Activated T-helper 9 cell treated with anti-CD3 and anti-CD28 coated beads, Interleukin-2, amount 50 U/mL, for 16 hours (primary cell): ENCODE data around the gene DTD1.

Source experiments
- DNase-seq: peaks from one replicate; pipeline ENCODE4 v3.0.0-alpha.2; 2020; ENCODE audit warnings: low read depth

The DTD1 gene

GRCh38 chr20:18587665-18588573 lies at the start of gene DTD1:
DTD1 (plus strand) TSS chr20:18588054; CDS start chr20:18588073, 19 bp downstream.
- peak; percentile 80 for DNase-seq

GRCh38 chr20:18541741-18542140 lies 46.1 kb upstream of the DTD1 start:
- DNase-seq: no peak

- DNase-seq: no peak
Measured at GRCh38 chr20:18543216-18543615, 44.6 kb upstream of the DTD1 start.

GRCh38 chr20:18543932-18544331 lies 43.9 kb upstream of the DTD1 start:
- DNase-seq: no peak

- no peak for DNase-seq
Measured at GRCh38 chr20:18545566-18545965, 42.3 kb upstream of the DTD1 start.

DNA sequence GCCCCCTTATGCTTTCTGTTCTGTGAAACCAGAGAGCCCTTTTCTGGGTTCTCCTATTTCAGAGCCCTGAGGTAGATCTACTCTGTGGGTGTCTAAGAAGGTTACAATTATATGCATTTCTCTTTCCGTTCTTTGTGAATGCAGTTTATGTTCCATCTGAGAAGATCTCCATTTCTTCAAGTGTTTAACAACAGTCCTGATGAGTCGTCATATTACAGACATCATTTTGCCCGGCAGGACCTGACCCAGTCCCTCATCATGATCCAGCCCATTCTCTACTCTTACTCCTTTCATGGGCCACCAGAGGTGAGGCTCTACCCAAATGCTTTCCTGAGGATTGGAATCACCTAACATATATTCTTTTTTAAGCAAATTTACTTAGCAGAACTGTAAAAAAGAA lies 39.4 kb upstream of the DTD1 start:
- no peak for DNase-seq

- no peak for DNase-seq
Measured at GRCh38 chr20:18553746-18554145, 34.1 kb upstream of the DTD1 start.

DNA sequence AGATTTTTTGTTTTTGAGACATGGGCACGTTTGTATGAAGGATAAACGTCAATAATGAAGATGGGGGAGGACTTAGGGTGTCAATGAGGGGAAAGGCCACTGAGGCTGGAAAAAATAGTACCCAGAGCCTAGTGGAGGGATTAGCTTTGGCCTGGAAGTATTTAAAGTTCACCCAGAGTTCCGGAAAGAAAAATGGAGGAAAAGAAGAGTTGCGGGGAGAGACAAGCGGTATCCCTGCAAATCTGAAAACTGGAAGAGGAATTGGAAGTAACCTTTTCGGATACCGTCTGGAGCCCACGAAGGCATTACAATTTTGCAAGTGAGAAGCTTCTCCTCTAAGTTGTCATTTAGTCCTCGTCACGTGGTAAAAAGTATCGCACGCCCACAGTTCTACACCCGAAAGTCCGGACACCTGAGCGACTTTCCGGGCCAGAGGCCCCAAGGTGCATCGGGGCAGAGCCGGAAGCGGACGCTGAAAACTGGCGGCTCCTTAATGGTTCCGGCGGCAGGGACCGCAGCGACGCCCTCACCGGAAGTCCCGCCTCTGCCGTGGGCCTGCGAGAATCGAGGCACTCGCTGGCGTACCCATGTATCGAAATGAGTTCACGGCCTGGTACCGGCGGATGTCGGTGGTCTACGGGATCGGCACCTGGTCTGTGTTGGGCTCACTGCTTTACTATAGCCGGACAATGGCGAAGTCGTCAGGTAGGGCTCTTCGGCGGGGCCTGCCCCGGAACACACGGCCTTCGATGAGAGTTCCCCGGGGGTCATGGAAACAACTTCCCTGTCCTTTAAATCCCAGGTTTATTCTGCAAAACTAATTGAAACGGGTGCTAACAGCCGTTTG lies 20.7 kb upstream of the DTD1 start, which contains the start of gene SMIM26:
TSS of gene SMIM26 (plus strand) at position 541 of the 847 bp plus-strand sequence. CDS start at position 588, 47 bp downstream.
- peak; percentile 90 for DNase-seq

DNA sequence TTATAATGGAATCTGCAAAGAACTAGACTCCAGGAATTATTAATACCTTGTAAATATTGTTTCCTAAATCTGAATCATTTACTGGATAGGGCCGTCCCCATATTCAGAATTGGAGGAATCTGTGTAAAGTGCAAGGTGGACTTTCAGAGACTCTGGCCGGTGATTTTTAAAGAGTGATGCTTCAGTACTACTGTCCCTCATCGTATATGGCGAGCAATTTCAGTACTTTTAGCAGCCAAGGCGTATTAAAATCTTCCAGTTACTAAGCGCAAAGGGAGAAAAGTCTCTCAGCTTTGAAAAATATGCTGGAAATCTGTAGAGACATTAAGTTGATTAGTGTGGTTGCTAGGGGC lies 20.1 kb upstream of the DTD1 start:
- no peak for DNase-seq

GRCh38 chr20:18571009-18571408 lies 16.8 kb upstream of the DTD1 start:
- DNase-seq: no peak

DNA sequence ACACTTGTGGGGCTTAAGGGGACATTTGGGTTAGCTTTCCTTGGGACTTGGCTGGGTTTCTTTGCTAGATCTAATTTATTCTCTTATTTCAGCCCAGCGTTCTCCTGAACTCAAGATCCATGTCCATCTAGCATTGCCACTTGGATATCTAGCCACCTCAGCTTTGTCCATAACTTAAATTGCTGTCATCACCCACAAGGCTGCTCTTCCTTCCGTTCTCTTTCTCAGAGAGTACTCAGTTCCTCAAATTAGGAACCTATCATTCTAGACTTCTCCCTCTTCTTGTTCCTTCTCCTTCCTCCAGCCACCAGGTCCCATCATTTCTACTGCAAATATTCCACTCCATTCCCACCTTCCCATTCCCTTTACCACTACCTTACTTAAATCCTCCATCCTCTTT lies 16.3 kb upstream of the DTD1 start:
- DNase-seq: no peak

GRCh38 chr20:18577942-18578341 lies 9.9 kb upstream of the DTD1 start:
- DNase-seq: no peak

DNA sequence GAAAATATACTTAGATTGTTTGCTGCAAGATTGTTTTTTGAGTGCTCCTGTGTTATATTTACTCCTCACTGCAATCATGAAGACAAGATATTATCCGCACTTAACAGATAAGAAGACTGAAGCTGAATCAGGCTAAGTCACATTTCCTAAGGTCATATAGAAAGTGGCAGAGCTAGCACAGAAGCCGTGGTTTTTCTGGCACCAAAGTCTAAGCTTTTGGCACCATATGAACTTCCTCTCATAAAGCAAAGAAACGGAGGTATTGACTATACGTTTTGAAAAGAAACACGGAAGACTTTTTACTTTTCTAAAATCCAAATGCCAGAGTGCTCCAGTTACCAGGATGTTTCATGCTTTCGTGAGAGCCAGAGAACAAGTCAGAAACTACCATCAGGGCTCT lies 9.3 kb upstream of the DTD1 start:
- DNase-seq: no peak

DNA sequence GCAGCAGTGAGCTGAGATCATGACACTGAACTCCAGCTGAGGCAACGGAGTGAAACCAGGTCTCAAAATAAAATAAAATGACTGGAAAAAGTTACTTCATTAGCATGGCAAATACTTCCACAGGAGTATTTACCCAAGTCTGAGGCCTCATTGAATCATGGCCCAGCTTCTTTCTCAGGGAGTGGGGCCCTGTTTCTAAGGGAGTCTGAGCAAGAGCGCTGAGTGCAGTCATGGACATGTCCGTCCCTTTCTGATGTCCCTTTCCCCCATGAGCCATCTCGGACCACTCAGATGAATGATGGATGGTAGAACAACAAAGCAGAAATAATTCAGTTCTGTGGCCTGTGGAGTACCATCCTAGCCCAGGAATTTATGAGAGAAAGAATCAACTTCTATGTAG lies 7.8 kb upstream of the DTD1 start:
- DNase-seq: no peak

- no peak for DNase-seq
Measured at GRCh38 chr20:18585134-18585533, 2.7 kb upstream of the DTD1 start.

- no peak for DNase-seq
Measured at GRCh38 chr20:18588574-18588933, 700 bp downstream of the DTD1 start.

DNA sequence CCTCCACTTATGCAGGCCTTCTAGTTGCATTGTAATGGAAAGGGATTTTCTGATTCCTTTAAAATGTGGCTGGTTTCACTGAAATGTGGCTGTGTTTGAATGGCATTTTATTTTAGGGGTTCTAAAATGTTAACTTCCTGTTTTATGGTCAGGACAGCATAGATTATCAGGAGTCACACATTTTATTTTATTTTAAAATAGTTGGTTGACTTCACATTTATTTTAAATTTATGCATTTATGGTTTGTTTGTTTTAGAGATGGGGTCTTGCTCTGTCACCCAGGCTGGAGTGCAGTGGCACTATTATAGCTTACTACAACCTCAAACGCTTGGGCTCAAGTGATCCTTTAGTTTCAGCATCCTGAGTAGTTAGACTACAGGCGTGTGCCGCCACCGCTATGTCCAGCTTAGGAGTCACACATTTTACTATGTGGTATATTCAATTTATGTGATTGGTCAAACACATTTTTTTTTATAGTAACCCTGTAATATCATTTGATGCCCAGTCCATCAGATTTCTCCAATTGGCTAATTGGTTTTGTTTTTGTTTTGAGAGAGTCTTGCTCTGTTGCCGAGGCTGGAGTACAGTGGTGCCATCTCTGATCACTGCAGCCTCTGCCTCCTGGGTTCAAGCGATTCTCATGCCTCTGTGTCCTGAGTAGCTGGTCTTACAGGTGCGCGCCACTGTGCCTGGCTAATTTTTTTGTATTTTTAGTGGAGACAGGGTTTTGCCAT lies 2.3 kb downstream of the DTD1 start:
- no peak for DNase-seq

DNA sequence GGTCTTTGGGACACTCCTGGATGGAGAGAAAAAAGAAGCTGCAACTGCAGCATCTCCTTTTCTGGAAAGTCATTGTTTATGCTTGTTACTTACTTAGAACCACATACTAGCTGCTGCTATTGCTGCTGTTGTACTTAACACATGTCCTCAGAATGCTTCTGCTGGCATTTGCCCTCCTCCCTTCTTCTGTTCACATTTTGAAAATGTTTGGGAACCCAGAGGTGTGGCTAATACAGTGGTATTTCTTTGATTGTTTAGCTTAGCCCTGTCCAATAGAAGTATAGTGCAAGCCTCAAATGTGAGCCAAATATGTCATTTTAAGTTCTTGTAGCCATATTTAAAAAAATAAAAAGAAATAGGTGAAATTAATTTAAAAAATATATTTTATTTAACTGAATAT lies 8.4 kb downstream of the DTD1 start:
- DNase-seq: no peak

- no peak for DNase-seq
Measured at GRCh38 chr20:18609741-18610140, 21.9 kb downstream of the DTD1 start.

GRCh38 chr20:18611492-18611891 lies 23.6 kb downstream of the DTD1 start:
- DNase-seq: no peak

DNA sequence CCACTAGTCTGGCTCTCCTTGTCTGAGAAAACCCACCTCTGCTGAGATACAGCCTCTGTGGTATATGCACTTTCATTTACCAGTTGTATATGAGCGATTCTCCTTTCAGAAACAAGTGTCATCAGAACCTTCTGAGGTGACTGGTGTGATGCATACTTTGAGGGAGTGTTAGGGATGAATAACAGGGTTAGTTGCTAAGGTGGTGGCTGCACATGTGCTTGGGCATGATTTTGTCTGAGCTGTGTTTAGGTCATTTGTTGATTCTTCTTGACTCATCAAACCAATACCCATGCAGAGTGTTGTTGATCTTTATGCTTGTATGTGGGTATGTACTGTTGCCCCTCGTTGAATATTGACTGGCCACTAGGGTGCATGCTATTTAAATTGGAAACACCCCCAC lies 25.7 kb downstream of the DTD1 start:
- DNase-seq: no peak

DNA sequence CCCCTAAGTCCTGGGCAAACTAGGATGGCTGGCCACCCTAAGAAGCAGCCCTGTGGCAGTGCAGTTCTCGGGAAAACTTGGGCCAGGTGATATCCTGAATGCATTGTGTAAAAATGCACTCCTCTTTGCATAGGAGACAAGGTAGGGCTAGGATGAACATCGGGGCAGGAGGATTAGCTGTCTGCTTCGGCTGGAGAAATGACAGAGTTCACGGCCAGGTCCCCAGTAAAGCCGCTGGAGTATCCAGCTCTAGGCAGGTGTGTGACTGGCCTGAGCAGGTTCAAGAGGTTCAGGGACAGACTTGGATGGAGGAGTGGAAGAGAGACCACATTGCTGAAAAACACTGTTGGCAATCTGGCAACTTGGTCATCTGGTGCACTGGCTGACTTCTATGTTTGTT lies 26.4 kb downstream of the DTD1 start:
- DNase-seq: no peak
